ENCODE data around the gene SERBP1.
A peak's percentile ranks its signal among the peaks of the same experiment; 100 is the strongest.

Gene SERBP1

DNA sequence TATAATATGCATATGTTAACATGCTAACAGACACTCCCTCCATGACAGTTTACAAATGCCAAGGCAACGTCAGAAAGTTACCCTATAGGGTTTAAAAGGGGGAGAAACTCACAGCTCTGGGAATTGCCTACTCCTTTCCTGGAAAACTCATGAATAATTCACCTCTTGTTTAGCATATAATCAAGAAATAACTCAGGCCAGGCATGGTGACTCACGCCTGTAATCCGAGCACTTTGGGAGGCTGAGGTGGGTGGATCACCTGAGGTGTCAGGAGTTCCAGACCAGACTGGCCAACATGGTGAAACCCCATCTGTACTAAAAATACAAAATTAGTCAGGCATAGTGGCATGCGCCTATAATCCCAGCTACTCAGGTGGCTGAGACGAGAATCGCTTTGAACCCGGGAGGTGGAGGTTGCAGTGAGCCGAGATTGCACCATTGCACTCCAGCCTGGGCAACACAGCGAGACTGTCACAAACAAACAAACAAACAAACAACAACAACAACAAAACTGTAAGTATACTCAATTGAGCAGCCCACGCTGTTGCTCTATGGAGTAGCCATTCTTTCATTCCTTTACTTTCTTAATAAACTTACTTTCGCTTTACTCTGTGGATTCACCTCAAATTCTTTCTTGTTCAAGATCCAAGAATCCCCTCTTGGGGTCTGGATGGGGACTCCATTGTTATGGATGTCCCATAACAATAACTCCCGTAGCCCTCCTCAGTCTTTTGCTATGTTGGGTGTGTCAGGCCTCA, 30.0 kb downstream of the SERBP1 start (continued):
- TF ChIP-seq ZNF394 (tag by site-specific recombination; IDR thresholded peaks at IDR 0.05; ENCODE audit: borderline replicate concordance) (peak; percentile 92), ZFHX2 (tag by site-specific recombination; conservative IDR thresholded peaks at IDR 0.05) (peak; percentile 51)
- TF ChIP-seq, protein P1, sequence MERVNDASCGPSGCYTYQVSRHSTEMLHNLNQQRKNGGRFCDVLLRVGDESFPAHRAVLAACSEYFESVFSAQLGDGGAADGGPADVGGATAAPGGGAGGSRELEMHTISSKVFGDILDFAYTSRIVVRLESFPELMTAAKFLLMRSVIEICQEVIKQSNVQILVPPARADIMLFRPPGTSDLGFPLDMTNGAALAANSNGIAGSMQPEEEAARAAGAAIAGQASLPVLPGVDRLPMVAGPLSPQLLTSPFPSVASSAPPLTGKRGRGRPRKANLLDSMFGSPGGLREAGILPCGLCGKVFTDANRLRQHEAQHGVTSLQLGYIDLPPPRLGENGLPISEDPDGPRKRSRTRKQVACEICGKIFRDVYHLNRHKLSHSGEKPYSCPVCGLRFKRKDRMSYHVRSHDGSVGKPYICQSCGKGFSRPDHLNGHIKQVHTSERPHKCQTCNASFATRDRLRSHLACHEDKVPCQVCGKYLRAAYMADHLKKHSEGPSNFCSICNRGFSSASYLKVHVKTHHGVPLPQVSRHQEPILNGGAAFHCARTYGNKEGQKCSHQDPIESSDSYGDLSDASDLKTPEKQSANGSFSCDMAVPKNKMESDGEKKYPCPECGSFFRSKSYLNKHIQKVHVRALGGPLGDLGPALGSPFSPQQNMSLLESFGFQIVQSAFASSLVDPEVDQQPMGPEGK (tag by site-specific recombination; IDR thresholded peaks at IDR 0.05) = peak; percentile 35

DNA sequence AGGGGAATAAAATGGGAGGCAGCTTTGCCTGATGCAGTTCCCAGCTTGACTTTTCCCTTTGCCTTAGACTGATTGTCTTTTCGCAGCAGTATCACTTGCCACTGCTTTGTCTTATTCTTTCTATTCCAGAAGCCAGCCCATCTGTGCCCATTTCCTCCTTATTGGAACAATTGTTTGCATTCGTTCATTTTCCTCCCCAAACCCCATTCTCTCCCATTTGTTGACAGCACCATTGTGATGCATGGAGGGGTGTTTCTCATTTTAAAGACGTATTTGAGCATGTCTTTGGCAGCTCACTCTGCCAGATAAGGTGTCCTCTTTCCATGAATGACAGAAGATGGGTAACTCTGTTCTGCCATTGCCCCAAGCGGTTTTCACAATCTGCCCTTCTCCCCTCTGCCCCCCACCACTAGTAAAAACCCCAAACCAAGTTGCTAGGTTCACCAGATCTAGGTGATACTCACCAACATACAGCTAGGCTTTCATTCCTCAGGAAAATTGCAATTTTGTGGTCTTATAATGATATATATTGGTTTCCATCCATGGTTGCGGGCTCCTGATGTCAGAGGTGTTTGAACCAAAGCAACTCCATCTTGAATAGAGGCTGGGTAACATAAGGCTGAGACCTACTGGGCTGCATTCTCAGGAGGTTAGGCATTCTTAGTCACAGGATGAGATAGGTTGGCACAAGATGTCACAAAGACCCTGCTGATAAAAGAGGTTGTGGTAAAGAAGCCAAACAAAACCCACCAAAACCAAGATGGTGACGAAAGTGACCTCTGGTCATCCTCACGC, 30.8 kb downstream of the SERBP1 start:
- ChIA-PET CTCF (interaction anchor here (1.0 kb wide), 1 partner anchor 8 kb away, joined by 3 read pairs; no protein-coding TSS in a partner anchor), POLR2A (interaction anchor here (1.0 kb wide), 1 partner anchor 286 kb away, joined by 3 read pairs; the partner anchor contains the start of gene GADD45A)
- TF ChIP-seq ZNF600 (tag by site-specific recombination; IDR thresholded peaks at IDR 0.05) = no peak
- TF ChIP-seq, protein P2, sequence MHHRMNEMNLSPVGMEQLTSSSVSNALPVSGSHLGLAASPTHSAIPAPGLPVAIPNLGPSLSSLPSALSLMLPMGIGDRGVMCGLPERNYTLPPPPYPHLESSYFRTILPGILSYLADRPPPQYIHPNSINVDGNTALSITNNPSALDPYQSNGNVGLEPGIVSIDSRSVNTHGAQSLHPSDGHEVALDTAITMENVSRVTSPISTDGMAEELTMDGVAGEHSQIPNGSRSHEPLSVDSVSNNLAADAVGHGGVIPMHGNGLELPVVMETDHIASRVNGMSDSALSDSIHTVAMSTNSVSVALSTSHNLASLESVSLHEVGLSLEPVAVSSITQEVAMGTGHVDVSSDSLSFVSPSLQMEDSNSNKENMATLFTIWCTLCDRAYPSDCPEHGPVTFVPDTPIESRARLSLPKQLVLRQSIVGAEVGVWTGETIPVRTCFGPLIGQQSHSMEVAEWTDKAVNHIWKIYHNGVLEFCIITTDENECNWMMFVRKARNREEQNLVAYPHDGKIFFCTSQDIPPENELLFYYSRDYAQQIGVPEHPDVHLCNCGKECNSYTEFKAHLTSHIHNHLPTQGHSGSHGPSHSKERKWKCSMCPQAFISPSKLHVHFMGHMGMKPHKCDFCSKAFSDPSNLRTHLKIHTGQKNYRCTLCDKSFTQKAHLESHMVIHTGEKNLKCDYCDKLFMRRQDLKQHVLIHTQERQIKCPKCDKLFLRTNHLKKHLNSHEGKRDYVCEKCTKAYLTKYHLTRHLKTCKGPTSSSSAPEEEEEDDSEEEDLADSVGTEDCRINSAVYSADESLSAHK (tag by site-specific recombination; IDR thresholded peaks at IDR 0.05) = no peak
- no peak for TF ChIP-seq ZNF664 (tag by site-specific recombination; IDR thresholded peaks at IDR 0.05)
- no peak for TF ChIP-seq ZNF157 (tag by site-specific recombination; IDR thresholded peaks at IDR 0.05)
- no peak for TF ChIP-seq ZNF624 (tag by site-specific recombination; IDR thresholded peaks at IDR 0.05)
- no peak for TF ChIP-seq ZFP37 (tag by site-specific recombination; IDR thresholded peaks at IDR 0.05)
- no peak for TF ChIP-seq GFI1B (tag by site-specific recombination; IDR thresholded peaks at IDR 0.05)
- no peak for TF ChIP-seq ZNF658 (tag by site-specific recombination; IDR thresholded peaks at IDR 0.05)
- no peak for TF ChIP-seq ZNF785 (tag by site-specific recombination; IDR thresholded peaks at IDR 0.05)
- TF ChIP-seq, protein P3, sequence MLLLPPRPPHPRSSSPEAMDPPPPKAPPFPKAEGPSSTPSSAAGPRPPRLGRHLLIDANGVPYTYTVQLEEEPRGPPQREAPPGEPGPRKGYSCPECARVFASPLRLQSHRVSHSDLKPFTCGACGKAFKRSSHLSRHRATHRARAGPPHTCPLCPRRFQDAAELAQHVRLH (tag by site-specific recombination; IDR thresholded peaks at IDR 0.05) = no peak
- TF ChIP-seq ZNF37A (tag by site-specific recombination; IDR thresholded peaks at IDR 0.05) = no peak
- TF ChIP-seq ZNF391 (tag by site-specific recombination; IDR thresholded peaks at IDR 0.05; ENCODE audit: borderline replicate concordance, low read depth) = no peak
- TF ChIP-seq, protein P4, sequence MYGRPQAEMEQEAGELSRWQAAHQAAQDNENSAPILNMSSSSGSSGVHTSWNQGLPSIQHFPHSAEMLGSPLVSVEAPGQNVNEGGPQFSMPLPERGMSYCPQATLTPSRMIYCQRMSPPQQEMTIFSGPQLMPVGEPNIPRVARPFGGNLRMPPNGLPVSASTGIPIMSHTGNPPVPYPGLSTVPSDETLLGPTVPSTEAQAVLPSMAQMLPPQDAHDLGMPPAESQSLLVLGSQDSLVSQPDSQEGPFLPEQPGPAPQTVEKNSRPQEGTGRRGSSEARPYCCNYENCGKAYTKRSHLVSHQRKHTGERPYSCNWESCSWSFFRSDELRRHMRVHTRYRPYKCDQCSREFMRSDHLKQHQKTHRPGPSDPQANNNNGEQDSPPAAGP (tag by site-specific recombination; IDR thresholded peaks at IDR 0.05) = no peak
- TF ChIP-seq SP2 (tag by site-specific recombination; IDR thresholded peaks at IDR 0.05) = no peak
- Histone ChIP-seq H3K36me3 (ENCODE audit: control insufficient read depth in 2 of 2, insufficient read depth in 1 of 2, low read length in 2 of 2) (peaks cover 0 to 37% of the 10 kb centered on the region in 2 experiments; a peak in 2 of 3 replicates), H3K4me1 (ENCODE audit: control insufficient read depth, insufficient read depth, low read length) (no peaks in the 10 kb centered on the region), H3K9me3 (ENCODE audit: control insufficient read depth, insufficient read depth, low read depth, low read length) (no peaks in the 10 kb centered on the region), H3K4me3 (ENCODE audit: low read depth, low read length) (no peak overlapping the region), H3K27ac (ENCODE audit: extremely low read depth, low read depth, low read length) (no peak overlapping the region)
